A673 (cell line): ENCODE results near the gene SYNE2.

ENCODE experiments used
- CTCF ChIP-seq: fragments of 300-800, 200-600 bp; sonication (generic); conservative IDR thresholded peaks from 2 replicates; pipeline ENCODE4 v1.5.1; 2017; ENCODE audit warnings: low read depth, mild to moderate bottlenecking, antibody characterized with exemption, low read length, moderate library complexity, mixed read lengths
- EZH2 ChIP-seq: fragments of 200-600 bp; sonication (generic); IDR thresholded peaks from 2 replicates; pipeline ENCODE4 v1.6.1; 2017; ENCODE audit warnings: borderline replicate concordance, low read depth, mild to moderate bottlenecking, mixed read lengths, antibody characterized with exemption, low read length; ENCODE audit not compliant: poor library complexity, severe bottlenecking

- TF ChIP-seq CTCF (no peak), EZH2 (no peak)
Measured at GRCh38 chr14:64221391-64222003, 368.7 kb downstream of the SYNE2 start.
